ENCODE results near the gene FES.

FES gene

GRCh38 chr15:90941038-90941437, 56.7 kb downstream of the FES start:
- no peak for DNase-seq (ENCODE audit: low read depth, low spot score)
- H3K4me3 ChIP-seq (ENCODE audit: low read depth, low read length), result no peak overlapping the region
- ChIA-PET CTCF (interaction anchor here (20.3 to 21.6 kb wide), 2 partner anchors 2 to 9 kb away, joined by 479 read pairs; partner anchors contain the start of genes HDDC3, RCCD1 and UNC45A), POLR2A (no interaction called here)
- TF ChIP-seq CTCF (IDR thresholded peaks at IDR 0.05; ENCODE audit: insufficient read depth, low read length, missing control alignments), result no peak

- H3K4me3 ChIP-seq (ENCODE audit: low read depth, low read length), result no peak overlapping the region
- ChIA-PET CTCF (interaction anchor here (1.5 to 21.6 kb wide), 3 partner anchors 4 to 107 kb away, joined by 4 to 479 read pairs (median 479); partner anchors contain the start of genes HDDC3, RCCD1 and UNC45A), POLR2A (interaction anchor here (0.6 kb wide), 1 partner anchor 73 kb away, joined by 3 read pairs; no protein-coding TSS in a partner anchor)
- no peak for TF ChIP-seq CTCF (IDR thresholded peaks at IDR 0.05; ENCODE audit: insufficient read depth, low read length, missing control alignments)
- no peak for DNase-seq (ENCODE audit: low read depth, low spot score)
Observed at GRCh38 chr15:90942354-90943120, 58.2 kb downstream of the FES start.

- CTCF ChIA-PET, result interaction anchor here (1.1 to 21.6 kb wide), 3 partner anchors 5 to 104 kb away, joined by 3 to 479 read pairs (median 479); partner anchors contain the start of genes HDDC3, RCCD1 and UNC45A
Observed at GRCh38 chr15:90945091-90945490, 60.8 kb downstream of the FES start.

More at GRCh38 chr15:90945091-90945490, 60.8 kb downstream of the FES start:
- no peak overlapping the region for H3K4me3 ChIP-seq (ENCODE audit: low read depth, low read length)
- POLR2A ChIA-PET, result no interaction called here
- no peak for DNase-seq (ENCODE audit: low read depth, low spot score)
- TF ChIP-seq CTCF (IDR thresholded peaks at IDR 0.05; ENCODE audit: insufficient read depth, low read length, missing control alignments), result no peak
